ENCODE data around the gene PIK3C2A. TPM values are rescaled to one million over a fixed set of nuclear protein-coding genes. Genes with fewer than 3 reads are reported as not detected.

Gene PIK3C2A
- total RNA-seq, 1 experiment from 2014 or later = 35.0 TPM

- Histone ChIP-seq H3K4me3 (ENCODE audit: low read length) (no peak overlapping the region), H4K20me1 (ENCODE audit: low read length) (no peaks in the 10 kb centered on the region), H3F3A (ENCODE audit: low read length, unreplicated experiment) (no peaks in the 10 kb centered on the region), H3K79me2 (ENCODE audit: low read length) (peaks cover 39% of the 10 kb centered on the region), H3K27me3 (ENCODE audit: low read length) (no peaks in the 10 kb centered on the region), H3K4me1 (ENCODE audit: insufficient read depth, low read length) (peaks cover 8% of the 10 kb centered on the region), H2AFZ (ENCODE audit: low read length) (no peak overlapping the region), H3K27ac (ENCODE audit: low read length) (no peak overlapping the region), H3K36me3 (ENCODE audit: low read depth, low read length) (no peaks in the 10 kb centered on the region), H3K4me2 (ENCODE audit: low read length) (no peak overlapping the region), H3K9me2 (replicated peaks; ENCODE audit: low read length) (no peaks in the 10 kb centered on the region), H3K9ac (ENCODE audit: low read length) (no peak overlapping the region), H3K9me3 (ENCODE audit: low read length) (no peaks in the 10 kb centered on the region)
- TF ChIP-seq EZH2 (IDR thresholded peaks at IDR 0.05; ENCODE audit: low read length, unreplicated experiment) = no peak
- TF ChIP-seq, protein P1, sequence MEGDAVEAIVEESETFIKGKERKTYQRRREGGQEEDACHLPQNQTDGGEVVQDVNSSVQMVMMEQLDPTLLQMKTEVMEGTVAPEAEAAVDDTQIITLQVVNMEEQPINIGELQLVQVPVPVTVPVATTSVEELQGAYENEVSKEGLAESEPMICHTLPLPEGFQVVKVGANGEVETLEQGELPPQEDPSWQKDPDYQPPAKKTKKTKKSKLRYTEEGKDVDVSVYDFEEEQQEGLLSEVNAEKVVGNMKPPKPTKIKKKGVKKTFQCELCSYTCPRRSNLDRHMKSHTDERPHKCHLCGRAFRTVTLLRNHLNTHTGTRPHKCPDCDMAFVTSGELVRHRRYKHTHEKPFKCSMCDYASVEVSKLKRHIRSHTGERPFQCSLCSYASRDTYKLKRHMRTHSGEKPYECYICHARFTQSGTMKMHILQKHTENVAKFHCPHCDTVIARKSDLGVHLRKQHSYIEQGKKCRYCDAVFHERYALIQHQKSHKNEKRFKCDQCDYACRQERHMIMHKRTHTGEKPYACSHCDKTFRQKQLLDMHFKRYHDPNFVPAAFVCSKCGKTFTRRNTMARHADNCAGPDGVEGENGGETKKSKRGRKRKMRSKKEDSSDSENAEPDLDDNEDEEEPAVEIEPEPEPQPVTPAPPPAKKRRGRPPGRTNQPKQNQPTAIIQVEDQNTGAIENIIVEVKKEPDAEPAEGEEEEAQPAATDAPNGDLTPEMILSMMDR (conservative IDR thresholded peaks at IDR 0.05; ENCODE audit: low read depth, low read length) = no peak
- no peak for TF ChIP-seq EZH2phosphoT487 (IDR thresholded peaks at IDR 0.05; ENCODE audit: borderline replicate concordance, low read length)
- DNase-seq (no peak), ATAC-seq (no peak)
- intact Hi-C loops (cut with micrococcal nuclease) = no loop called here
- no TSS peak for BruUV-seq (replicated peaks)
- ChIA-PET POLR2A (ENCODE audit: unreplicated experiment) (interaction anchor here (0.6 kb wide), 1 partner anchor 91 kb away, joined by 9 read pairs; no protein-coding TSS in a partner anchor), CTCF (no interaction called here)
Measured at GRCh38 chr11:17169876-17170275, 37.9 kb downstream of the PIK3C2A start.

DNA sequence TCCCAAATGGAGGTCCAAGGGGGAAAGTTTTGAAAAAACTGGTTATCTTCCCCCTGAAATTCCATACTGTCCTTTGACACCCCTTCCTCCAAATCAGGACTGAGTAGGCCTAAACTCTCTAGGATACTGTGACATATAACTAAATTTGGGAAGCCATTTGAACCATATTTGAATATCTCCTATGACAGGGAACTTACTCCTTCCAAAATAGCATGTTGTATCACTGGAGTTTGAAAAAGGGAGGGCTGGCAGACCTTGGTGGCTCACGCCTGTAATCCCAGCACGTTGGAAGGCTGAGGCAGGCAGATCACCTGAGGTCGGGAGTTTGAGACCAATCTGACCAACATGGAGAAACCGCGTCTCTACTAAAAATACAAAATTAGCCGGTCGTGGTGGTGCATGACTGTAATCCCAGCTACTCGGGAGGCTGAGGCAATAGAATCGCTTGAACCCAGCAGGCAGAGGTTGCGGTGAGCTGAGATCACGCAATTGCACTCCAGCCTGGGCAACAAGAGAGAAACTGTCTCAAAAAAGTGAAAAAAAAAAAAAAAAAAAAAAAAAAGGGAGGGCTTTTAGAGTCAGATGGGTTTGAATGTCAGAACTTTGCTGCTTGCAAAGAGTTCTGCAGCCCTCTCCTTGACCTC is 42.4 kb downstream of the PIK3C2A start:
- Histone ChIP-seq H4K20me1 (ENCODE audit: low read length) (no peaks in the 10 kb centered on the region), H3K36me3 (ENCODE audit: low read depth, low read length) (no peaks in the 10 kb centered on the region), H3K27ac (ENCODE audit: low read length) (no peak overlapping the region), H2AFZ (ENCODE audit: low read length) (no peak overlapping the region), H3K9ac (ENCODE audit: low read length) (no peak overlapping the region), H3K4me2 (ENCODE audit: low read length) (no peak overlapping the region), H3K27me3 (ENCODE audit: low read length) (no peaks in the 10 kb centered on the region), H3K9me2 (replicated peaks; ENCODE audit: low read length) (no peaks in the 10 kb centered on the region), H3K4me1 (ENCODE audit: insufficient read depth, low read length) (peaks cover 12% of the 10 kb centered on the region), H3K9me3 (ENCODE audit: low read length) (no peaks in the 10 kb centered on the region), H3F3A (ENCODE audit: low read length, unreplicated experiment) (no peaks in the 10 kb centered on the region), H3K79me2 (ENCODE audit: low read length) (peaks cover 57% of the 10 kb centered on the region), H3K4me3 (ENCODE audit: low read length) (no peak overlapping the region)
- POLR2A ChIA-PET (ENCODE audit: unreplicated experiment) = no interaction called here
- BruUV-seq (replicated peaks) = no TSS peak
- no peak for ATAC-seq
- intact Hi-C loops (cut with micrococcal nuclease) = no loop called here
- CTCF ChIA-PET = no interaction called here
- TF ChIP-seq, protein P1 (conservative IDR thresholded peaks at IDR 0.05; ENCODE audit: low read depth, low read length) = no peak
- TF ChIP-seq EZH2 (IDR thresholded peaks at IDR 0.05; ENCODE audit: low read length, unreplicated experiment) (no peak), EZH2phosphoT487 (IDR thresholded peaks at IDR 0.05; ENCODE audit: borderline replicate concordance, low read length) (no peak)
- DNase-seq = no peak
